Thyroid gland (tissue), 4 donors: Measurements from ENCODE around the gene LAMA4. TPM values are rescaled to one million over a fixed set of nuclear protein-coding genes. Genes with fewer than 3 reads are reported as not detected.

Source experiments
- DNase-seq, 2 donors: peaks; one replicate each; pipeline ENCODE4 v3.0.0-alpha.2; 2019
- H3K27ac ChIP-seq, 3 donors: fragments of 200-600 bp; sonication (generic); 1 replicate in 2 of 3; 2 replicates in 1 of 3; pipeline ENCODE4 v1.5.1; 2016 to 2019; ENCODE audit warnings: mild to moderate bottlenecking in 1 of 3, moderate library complexity in 1 of 3
- H3K27me3 ChIP-seq: fragments of 200-600 bp; sonication (generic); one replicate; pipeline ENCODE4 v1.5.1; 2019
- H3K36me3 ChIP-seq, 2 donors: fragments of 200-600 bp; sonication (generic); one replicate each; pipeline ENCODE4 v1.5.1; 2016 to 2019
- H3K4me1 ChIP-seq, 2 donors: fragments of 200-600 bp; sonication (generic); one replicate each; pipeline ENCODE4 v1.5.1; 2017 to 2019
- H3K4me3 ChIP-seq, 3 donors: fragments of 200-600 bp; sonication (generic); replicated peaks in 1 of 3; 1 replicate in 2 of 3; 2 replicates in 1 of 3; pipeline ENCODE4 v1.5.1; 2016; ENCODE audit warnings: mild to moderate bottlenecking in 1 of 3
- H3K9me3 ChIP-seq: fragments of 200-600 bp; sonication (generic); one replicate; pipeline ENCODE4 v1.5.1; 2017
- POLR2A ChIP-seq, 2 donors: fragments of 450-650 bp; IDR thresholded peaks; one replicate each; pipeline ENCODE4 v1.6.1; 2017; ENCODE audit warnings: antibody characterized with exemption in 2 of 2, mild to moderate bottlenecking in 2 of 2, moderate library complexity in 1 of 2
- WGBS, 2 donors: methylation state at CpG; one replicate each; pipeline ENCODE4 v1.1.5; 2017; 5-methylcytosine and 5-hydroxymethylcytosine counted together
- intact Hi-C: fragments of 100-400 bp; cut with DNase I; formaldehyde crosslinking; loops from one replicate; pipeline ENCODE4 v1.15.1; 2023
- total RNA-seq, 4 donors: library from RNA; depleted of rRNA; stranded (reverse); fragments of >200 nt; gene quantifications; one replicate each; pipeline ENCODE4 v1.2.3, GENCODE V29; 2016
- TF ChIP-seq, protein P1 (sequence below), 6 experiments: fragments of 200-600 bp in 3 of 6; fragments of 450-650 bp in 3 of 6; sonication (generic) in 3 of 6; IDR thresholded peaks; one replicate each; pipeline ENCODE4 v1.5.1; 2016 to 2019; ENCODE audit warnings: antibody characterized with exemption in 6 of 6, mild to moderate bottlenecking in 2 of 6, inconsistent platforms in 1 of 6, moderate library complexity in 1 of 6

Gene LAMA4
- total RNA-seq, 4 donors from 2014 or later: 29.9 to 40.0 (median 35.3) TPM

DNA sequence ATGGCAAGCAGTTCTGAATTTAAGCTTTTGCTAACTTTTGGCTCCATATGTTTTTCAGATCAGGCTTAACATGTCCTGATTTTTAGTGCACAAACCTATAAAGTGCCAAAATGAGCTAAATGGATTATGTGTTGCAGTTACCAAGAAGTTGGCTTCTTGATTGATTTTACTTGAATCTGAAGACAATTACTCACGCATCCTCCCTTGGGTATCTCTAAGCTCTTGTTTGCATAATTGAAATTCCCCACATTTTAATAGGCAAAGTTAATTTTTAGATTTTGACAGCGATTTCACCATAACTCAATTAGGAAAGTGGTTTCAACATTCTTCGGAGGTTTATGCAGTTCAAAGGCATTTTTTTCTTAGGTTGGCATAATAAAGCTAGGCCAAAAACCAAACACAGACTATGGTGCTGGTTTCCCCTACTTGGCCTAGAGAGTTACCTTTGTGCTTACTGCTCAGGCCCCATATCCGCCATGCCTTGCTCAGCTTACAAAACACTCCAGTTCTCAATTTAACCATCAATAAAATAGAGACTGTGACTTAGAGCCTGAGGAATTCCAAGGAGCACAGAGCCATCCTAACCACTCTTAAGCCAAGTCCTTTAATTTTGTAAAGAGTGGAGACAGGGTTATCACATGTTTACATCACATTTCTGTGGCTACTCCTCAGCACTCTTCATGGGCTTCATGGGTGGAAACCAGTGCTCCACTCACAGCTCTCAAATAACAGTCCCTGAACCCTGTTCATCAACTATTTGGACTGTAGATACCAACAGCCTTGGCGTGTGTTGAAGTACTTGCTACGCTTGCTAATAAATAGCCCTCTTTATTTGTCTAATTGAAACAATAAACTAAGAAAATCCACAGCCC lies 32.1 kb downstream of the LAMA4 start:
- H3K27ac ChIP-seq: peak overlapping the region; percentile 7 to 56 (median 26)
- H3K4me1 ChIP-seq: peaks cover 6 to 22% of the 10 kb centered on the region in 2 donors
- DNase-seq: no peak
- no peaks in the 10 kb centered on the region for H3K27me3 ChIP-seq
- no peaks in the 10 kb centered on the region for H3K9me3 ChIP-seq
- WGBS, 2 donors: 73 to 80% methylated on average over 6 of the region's 6 CpGs
- no peaks in the 10 kb centered on the region for H3K36me3 ChIP-seq
- TF ChIP-seq POLR2A (IDR thresholded peaks at IDR 0.05): no peak
- TF ChIP-seq, protein P1, sequence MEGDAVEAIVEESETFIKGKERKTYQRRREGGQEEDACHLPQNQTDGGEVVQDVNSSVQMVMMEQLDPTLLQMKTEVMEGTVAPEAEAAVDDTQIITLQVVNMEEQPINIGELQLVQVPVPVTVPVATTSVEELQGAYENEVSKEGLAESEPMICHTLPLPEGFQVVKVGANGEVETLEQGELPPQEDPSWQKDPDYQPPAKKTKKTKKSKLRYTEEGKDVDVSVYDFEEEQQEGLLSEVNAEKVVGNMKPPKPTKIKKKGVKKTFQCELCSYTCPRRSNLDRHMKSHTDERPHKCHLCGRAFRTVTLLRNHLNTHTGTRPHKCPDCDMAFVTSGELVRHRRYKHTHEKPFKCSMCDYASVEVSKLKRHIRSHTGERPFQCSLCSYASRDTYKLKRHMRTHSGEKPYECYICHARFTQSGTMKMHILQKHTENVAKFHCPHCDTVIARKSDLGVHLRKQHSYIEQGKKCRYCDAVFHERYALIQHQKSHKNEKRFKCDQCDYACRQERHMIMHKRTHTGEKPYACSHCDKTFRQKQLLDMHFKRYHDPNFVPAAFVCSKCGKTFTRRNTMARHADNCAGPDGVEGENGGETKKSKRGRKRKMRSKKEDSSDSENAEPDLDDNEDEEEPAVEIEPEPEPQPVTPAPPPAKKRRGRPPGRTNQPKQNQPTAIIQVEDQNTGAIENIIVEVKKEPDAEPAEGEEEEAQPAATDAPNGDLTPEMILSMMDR (IDR thresholded peaks at IDR 0.05): no peak
- no peak overlapping the region for H3K4me3 ChIP-seq
- intact Hi-C loops: no loop called here

DNA sequence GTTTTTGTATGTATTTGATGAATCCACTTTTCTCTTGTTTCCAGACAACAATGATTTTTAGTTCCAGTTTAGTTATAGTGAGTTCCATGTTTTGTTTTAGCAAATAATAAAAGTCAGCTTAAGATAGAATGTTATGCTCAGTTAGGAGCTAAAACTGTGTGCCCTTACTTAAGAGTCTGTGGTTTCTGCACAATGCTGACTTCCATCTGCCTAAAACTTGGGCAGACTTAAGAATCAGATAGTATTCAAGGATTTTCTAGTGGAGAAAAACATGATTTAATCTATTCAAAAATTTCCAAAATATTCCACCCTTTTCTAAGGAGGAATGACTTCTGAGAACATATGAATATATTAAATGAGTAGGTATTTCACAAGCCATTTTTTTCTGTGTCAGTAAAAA lies 32.8 kb downstream of the LAMA4 start:
- Histone ChIP-seq H3K36me3 (no peaks in the 10 kb centered on the region), H3K27ac (no peak overlapping the region), H3K27me3 (no peaks in the 10 kb centered on the region), H3K9me3 (no peaks in the 10 kb centered on the region), H3K4me3 (no peak overlapping the region), H3K4me1 (peaks cover 6 to 22% of the 10 kb centered on the region in 2 donors)
- TF ChIP-seq, protein P1 (IDR thresholded peaks at IDR 0.05): no peak
- no peak for TF ChIP-seq POLR2A (IDR thresholded peaks at IDR 0.05)
- no peak for DNase-seq
- intact Hi-C loops: no loop called here

DNA sequence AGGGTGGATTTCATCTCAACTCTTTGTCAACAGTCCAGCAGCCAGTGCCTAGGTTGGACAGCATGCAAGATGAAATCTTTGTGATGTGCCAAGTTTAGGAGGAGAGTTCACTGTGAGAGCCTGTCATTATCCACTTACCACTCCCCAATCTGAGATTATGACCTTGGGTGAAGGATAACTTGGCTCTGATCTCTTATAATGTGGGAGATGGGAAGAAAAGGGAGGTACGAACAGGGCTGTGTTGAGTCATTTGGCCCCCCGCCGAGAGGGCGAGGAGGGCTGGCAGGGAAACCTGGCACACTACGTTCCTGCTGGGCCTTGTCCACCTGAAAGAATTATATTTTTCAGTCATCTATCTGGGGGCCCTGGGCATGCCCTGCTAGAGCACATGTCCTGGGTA lies 35.8 kb downstream of the LAMA4 start:
- peak; percentile 62 to 74 for DNase-seq
- peaks cover 6 to 27% of the 10 kb centered on the region in 2 donors for H3K4me1 ChIP-seq
- WGBS, 2 donors: 26 to 41% methylated on average over 5 of the region's 5 CpGs
- no peaks in the 10 kb centered on the region for H3K9me3 ChIP-seq
- H3K27me3 ChIP-seq: no peaks in the 10 kb centered on the region
- no peak overlapping the region for H3K4me3 ChIP-seq
- TF ChIP-seq POLR2A (IDR thresholded peaks at IDR 0.05): no peak
- TF ChIP-seq, protein P1 (IDR thresholded peaks at IDR 0.05): no peak
- intact Hi-C loops: no loop called here
- no peaks in the 10 kb centered on the region for H3K36me3 ChIP-seq
- peak overlapping the region in 2 of 3 donors; percentile 12 to 34 for H3K27ac ChIP-seq

DNA sequence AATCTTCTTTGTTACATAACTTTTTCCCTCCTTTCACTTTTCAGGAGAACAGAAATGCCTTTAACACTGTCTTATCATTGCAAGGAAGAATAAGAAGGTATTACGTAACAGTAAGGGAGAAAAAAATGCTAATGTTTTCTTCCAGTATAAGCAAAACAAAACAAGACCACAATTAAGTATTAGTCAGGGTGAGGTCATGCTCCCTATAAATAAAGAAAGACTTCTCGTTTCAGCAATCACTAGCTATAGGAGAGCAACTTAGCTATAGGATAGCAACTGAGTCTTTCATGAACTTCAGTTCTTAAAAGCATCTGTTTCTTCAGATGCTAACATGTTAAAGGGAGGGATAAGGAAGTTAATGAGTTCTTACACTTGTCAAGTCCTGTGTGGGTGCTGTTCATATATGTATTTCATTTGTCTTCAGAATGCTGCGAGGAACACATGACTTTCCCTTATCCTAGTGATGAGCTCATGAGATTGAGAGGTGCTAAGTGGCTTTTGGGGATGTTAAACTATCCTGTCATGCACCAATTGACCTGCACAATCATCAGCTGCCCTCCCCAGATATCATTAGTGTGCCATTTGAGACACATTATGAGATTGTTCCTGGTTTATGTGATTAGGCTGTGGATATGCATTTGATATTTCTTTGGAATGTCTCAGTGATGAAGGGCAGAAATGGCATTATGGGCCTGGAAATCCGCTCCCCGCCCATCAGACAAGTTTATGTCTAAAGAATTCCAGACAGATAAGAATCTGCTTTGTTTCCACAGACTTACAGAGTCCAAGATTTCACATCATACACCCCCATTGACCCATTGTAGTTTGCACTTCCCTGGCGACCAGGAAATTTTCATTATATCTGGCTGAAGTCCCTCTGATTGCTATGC lies 37.5 kb downstream of the LAMA4 start:
- no peak overlapping the region for H3K27ac ChIP-seq
- H3K4me3 ChIP-seq: no peak overlapping the region
- intact Hi-C loops: no loop called here
- peaks cover 6 to 23% of the 10 kb centered on the region in 2 donors for H3K4me1 ChIP-seq
- no peak for TF ChIP-seq POLR2A (IDR thresholded peaks at IDR 0.05)
- TF ChIP-seq, protein P1 (IDR thresholded peaks at IDR 0.05): no peak
- no peak for DNase-seq
- no peaks in the 10 kb centered on the region for H3K36me3 ChIP-seq
- no peaks in the 10 kb centered on the region for H3K9me3 ChIP-seq
- no peaks in the 10 kb centered on the region for H3K27me3 ChIP-seq
- 67 to 73% methylated on average over 6 of the region's 6 CpGs for WGBS, 2 donors
